HPDE6-E6E7 (cell line): ENCODE results near the gene KDM5B.

Source experiments
- DNase-seq: peaks from one replicate; pipeline ENCODE4 v3.0.0; 2011; ENCODE audit warnings: missing footprints; ENCODE audit errors: extremely low spot score

KDM5B gene

DNA sequence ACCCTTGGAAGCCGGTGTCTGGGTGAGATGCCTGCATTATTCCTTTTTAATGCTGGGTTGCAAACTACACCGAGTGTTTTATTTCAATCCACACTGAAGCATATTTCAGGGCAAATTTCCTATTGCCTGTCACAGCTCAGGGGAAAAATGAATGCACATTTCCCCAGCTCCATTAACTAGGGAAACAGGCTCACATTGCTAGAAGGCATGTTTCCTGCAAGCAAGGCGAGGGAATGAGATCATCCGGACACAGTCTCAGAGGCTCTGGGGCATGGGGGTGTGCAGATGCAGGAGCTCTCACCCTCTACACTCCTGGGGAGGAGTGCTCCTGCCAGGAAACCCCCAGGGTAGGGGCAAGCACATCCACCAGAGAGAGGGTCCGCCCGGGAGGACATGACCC, 122.6 kb downstream of the KDM5B start:
- DNase-seq: no peak

GRCh38 chr1:202684716-202685115, 123.5 kb downstream of the KDM5B start:
- DNase-seq: no peak

- no peak for DNase-seq
These were observed 125.2 kb downstream of the KDM5B start for GRCh38 chr1:202683029-202683428.

GRCh38 chr1:202682477-202682876, 125.7 kb downstream of the KDM5B start:
- DNase-seq: no peak

DNA sequence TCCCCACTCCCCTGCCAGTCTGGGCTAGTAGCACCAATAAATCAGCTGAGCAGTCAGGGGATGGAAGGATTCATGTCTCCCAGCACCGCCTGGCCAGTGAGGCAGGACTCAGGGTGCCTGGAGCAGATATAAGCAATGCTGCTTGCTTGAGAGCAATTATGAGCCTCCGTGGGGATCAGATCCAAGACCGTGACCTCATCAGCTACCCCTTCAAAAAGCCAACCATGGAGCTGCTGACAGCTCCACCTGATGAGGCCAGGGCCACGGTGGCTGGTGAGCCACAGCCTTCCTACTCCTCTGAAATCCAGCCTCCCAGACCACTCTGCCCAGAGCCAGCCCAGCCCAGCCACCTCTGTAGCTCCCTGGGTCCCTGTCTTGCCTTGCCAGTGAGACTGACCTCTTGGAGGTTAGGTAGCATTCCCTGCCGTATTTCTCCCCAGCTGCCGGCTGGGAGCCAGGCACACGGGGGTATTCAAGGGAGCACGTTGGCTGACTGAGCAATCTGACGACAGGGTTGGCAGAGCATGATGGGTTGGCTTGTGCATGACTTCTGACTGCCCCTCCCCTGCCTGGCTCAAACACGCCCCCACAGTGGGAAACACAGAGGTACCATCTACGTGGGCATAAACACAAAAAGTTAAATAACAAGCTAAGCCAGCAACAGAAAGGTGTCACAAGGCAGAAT, 126.3 kb downstream of the KDM5B start:
- no peak for DNase-seq

- no peak for DNase-seq
These were observed 127.5 kb downstream of the KDM5B start for GRCh38 chr1:202680586-202681352.

DNA sequence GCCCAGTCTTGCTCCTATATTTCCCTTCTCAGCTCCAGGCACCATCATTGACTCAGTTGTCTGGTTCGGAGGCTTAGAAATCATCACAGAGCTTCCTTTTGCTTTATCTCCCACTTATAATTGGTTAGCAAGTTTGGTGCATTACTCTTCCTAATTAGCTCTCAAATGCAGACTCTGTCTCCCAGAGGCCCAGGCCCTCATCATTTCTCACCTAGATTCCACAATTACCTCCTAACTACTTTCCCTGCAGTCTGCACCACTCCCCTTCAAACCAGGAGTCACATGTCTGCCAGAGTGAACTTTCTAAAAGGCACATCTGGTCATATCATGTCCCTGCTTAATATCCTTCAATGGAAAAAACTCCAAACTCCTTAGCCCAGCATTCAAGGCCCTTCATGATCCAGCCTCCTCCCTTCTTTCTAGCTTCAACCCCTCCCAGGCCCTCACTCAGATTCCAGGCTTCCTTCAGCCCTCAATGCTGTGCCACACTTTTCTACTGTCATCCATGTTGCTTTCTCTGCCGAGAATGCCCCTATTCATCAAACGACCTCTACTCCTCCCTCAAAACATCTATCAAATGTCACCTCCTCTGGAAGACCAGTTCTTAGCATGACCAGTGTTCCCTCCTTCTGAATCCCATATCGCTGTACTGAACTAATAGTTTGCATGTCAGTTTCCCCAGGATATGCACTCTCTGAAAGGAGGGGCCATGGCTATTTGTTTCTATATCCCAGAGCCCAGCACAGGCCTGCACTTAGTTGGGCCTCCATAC, 128.6 kb downstream of the KDM5B start:
- DNase-seq: no peak

DNA sequence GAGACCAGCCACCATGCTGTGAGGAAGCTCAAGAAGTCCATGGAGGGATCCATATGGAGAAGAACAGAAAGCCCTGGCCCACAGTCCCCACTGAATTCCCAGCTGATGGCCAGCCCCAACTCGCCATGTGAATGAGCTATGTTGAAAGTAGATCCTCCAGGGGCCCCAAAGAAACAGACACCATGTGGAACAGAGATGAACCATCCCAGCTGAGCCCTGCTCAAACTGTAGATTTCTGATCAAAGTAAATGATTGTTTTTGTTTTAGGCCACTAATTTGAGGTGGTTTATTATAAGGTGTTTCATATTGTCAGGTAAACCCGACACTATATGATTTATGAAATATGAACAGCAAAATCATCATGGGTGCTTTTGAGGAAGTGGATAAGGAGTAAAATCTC, 130.8 kb downstream of the KDM5B start:
- no peak for DNase-seq
